Measurements from ENCODE around the gene ANKRD28.

DNA sequence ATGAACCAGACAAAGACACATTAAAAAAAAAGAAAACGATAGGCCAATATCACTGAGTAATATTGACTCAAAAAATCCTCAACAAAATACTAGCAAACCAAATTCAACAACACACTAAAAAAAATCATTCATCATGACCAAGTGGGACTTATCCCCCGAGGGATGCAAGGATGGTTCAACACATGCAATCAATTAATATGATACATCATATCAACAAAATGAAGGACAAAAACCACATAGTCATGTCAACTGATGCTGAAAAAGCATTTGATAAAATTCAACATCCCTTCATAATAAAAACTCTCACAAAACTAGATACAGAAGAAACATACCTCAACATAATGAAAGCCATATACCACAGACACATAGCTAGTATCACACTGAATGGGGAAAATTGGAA lies 41.8 kb upstream of the ANKRD28 start:
- TF ChIP-seq CTCF (IDR thresholded peaks at IDR 0.05) (no peak), POLR2A (IDR thresholded peaks at IDR 0.05) (no peak)

Data from sigmoid colon (tissue), 3 donors.